Endothelial cell of umbilical vein (primary cell): Measurements from ENCODE around the gene ATXN10. TPM values are rescaled to one million over a fixed set of nuclear protein-coding genes. Genes with fewer than 3 reads are reported as not detected.

ENCODE experiments used
- BruUV-seq: library from RNA; stranded (reverse); fragments of 400-500 nt; replicated peaks from 2 replicates; lab custom pipeline; 2021; lab: Mats Ljungman, UMichigan
- CTCF ChIA-PET: fragments of 300-600, 350-600 bp; sonication (Branson Sonifier 250); formaldehyde crosslinking; loops from one replicate; lab custom pipeline; 2021; ENCODE audit warnings: antibody characterized with exemption, inconsistent platforms; lab: Charles Lee
- POLR2A ChIA-PET: fragments of 300-600, 350-600 bp; sonication (Branson Sonifier 250); formaldehyde crosslinking; loops from one replicate; lab custom pipeline; 2021; ENCODE audit warnings: antibody characterized with exemption, inconsistent platforms; lab: Charles Lee
- DNase-seq: peaks from one replicate; pipeline ENCODE4 v3.0.0-alpha.2; 2011; ENCODE audit warnings: low read depth, low spot score
- FAIRE-seq: peaks from 2 replicates; lab custom pipeline; 2011; peaks lifted over from hg19 to GRCh38; lab: Jason Lieb, UNC
- H2AFZ ChIP-seq: 2 replicates; pipeline ENCODE4 v1.6.0; 2012; ENCODE audit warnings: low read depth, low read length, control low read depth, inconsistent platforms
- H3K27ac ChIP-seq: 2 replicates; pipeline ENCODE4 v1.5.1; 2011; ENCODE audit warnings: low read depth, mild to moderate bottlenecking, control low read depth, low read length, moderate library complexity; ENCODE audit not compliant: insufficient read depth
- H3K27me3 ChIP-seq, 2 experiments: 2 replicates each; pipeline versions ENCODE4 v1.6.0 to v1.6.1; 2011; ENCODE audit warnings: low read length in 2 of 2, mixed read lengths in 1 of 2; ENCODE audit not compliant: control insufficient read depth in 2 of 2, insufficient read depth in 2 of 2
- H3K36me3 ChIP-seq, 2 experiments: 2 replicates in 1 of 2; 3 replicates in 1 of 2; pipeline ENCODE4 v1.5.1; 2011; ENCODE audit warnings: low read length in 2 of 2, mild to moderate bottlenecking in 1 of 2, moderate library complexity in 1 of 2; ENCODE audit not compliant: control insufficient read depth in 2 of 2, insufficient read depth in 2 of 2; ENCODE audit errors: extremely low read depth in 1 of 2
- H3K4me1 ChIP-seq: 3 replicates; pipeline ENCODE4 v1.5.1; 2011; ENCODE audit warnings: mild to moderate bottlenecking, low read length; ENCODE audit not compliant: control insufficient read depth, insufficient read depth; ENCODE audit errors: extremely low read depth
- H3K4me2 ChIP-seq: 2 replicates; pipeline ENCODE4 v1.6.1; 2011; ENCODE audit warnings: low read length, control low read depth, mixed read lengths; ENCODE audit not compliant: insufficient read depth
- H3K4me3 ChIP-seq, 3 experiments: fragments of 200-600 bp in 1 of 3; sonication (generic), shearing (Covaris generic) in 1 of 3; replicated peaks in 1 of 3; 2 replicates each; pipeline ENCODE4 v1.5.1; 2011 to 2016; ENCODE audit warnings: control low read depth in 3 of 3, low read length in 3 of 3, mild to moderate bottlenecking in 2 of 3, inconsistent platforms in 1 of 3, low read depth in 1 of 3, moderate library complexity in 1 of 3; ENCODE audit not compliant: insufficient read depth in 1 of 3
- H3K79me2 ChIP-seq: 2 replicates; pipeline ENCODE4 v1.6.0; 2012; ENCODE audit warnings: low read length, inconsistent platforms; ENCODE audit not compliant: control insufficient read depth, insufficient read depth
- H3K9ac ChIP-seq: replicated peaks from 2 replicates; pipeline ENCODE3; 2011; ENCODE audit warnings: low read length, control low read depth; ENCODE audit not compliant: insufficient read depth; ENCODE audit errors: extremely low read depth
- H3K9me1 ChIP-seq: replicated peaks from 3 replicates; pipeline ENCODE4 v1.6.0; 2011; ENCODE audit warnings: mild to moderate bottlenecking, low read length; ENCODE audit not compliant: control insufficient read depth, insufficient read depth; ENCODE audit errors: extremely low read depth
- H3K9me3 ChIP-seq: replicated peaks from 2 replicates; pipeline ENCODE4 v1.5.1; 2012; ENCODE audit warnings: low read length, inconsistent platforms; ENCODE audit not compliant: control insufficient read depth, insufficient read depth
- H4K20me1 ChIP-seq: replicated peaks from 2 replicates; pipeline ENCODE3; 2011; ENCODE audit warnings: mild to moderate bottlenecking, low read length; ENCODE audit not compliant: control insufficient read depth, insufficient read depth; ENCODE audit errors: extremely low read depth
- CTCF ChIP-seq, 2 donors: IDR thresholded peaks; 1 replicate in 1 of 2; 2 replicates in 1 of 2; pipeline ENCODE4 v1.5.1; 2011; ENCODE audit warnings: low read length in 2 of 2, mild to moderate bottlenecking in 2 of 2, moderate library complexity in 2 of 2, control low read depth in 1 of 2, inconsistent platforms in 1 of 2, low read depth in 1 of 2; ENCODE audit not compliant: insufficient read depth in 1 of 2; ENCODE audit errors: extremely low read depth in 1 of 2
- FOS ChIP-seq: IDR thresholded peaks from 2 replicates; pipeline ENCODE4 v1.6.1; 2011; ENCODE audit warnings: mild to moderate bottlenecking, low read length, moderate library complexity, borderline replicate concordance; ENCODE audit not compliant: insufficient read depth
- GATA2 ChIP-seq: IDR thresholded peaks from 2 replicates; pipeline ENCODE4 v1.7.0; 2011; ENCODE audit warnings: low read depth, mild to moderate bottlenecking, moderate library complexity, mixed read lengths, low read length; ENCODE audit not compliant: insufficient read length, insufficient read depth
- JUN ChIP-seq: IDR thresholded peaks from 2 replicates; pipeline ENCODE4 v1.6.1; 2011; ENCODE audit warnings: borderline replicate concordance, low read depth; ENCODE audit not compliant: insufficient read length, insufficient read depth
- MAX ChIP-seq: IDR thresholded peaks from 2 replicates; pipeline ENCODE4 v1.6.1; 2011; ENCODE audit not compliant: insufficient read depth, insufficient read length
- MYC ChIP-seq: IDR thresholded peaks from one replicate; pipeline ENCODE4 v1.6.1; 2011; ENCODE audit warnings: mild to moderate bottlenecking, low read depth, low read length
- POLR2A ChIP-seq: IDR thresholded peaks from 2 replicates; pipeline ENCODE4 v1.6.1; 2012; ENCODE audit warnings: low read depth, mild to moderate bottlenecking, control low read depth, low read length
- dilution Hi-C: fragments of 300-500 bp; cut with MboI; formaldehyde crosslinking; loops from one replicate; pipeline ENCODE4 v1.15.0; 2019; ENCODE audit warnings: low sequenced_read_pairs; ENCODE audit not compliant: extremely low pct_ligation_motif_present
- intact Hi-C: fragments of 100-400 bp; cut with micrococcal nuclease; formaldehyde crosslinking; loops from one replicate; pipeline ENCODE4 v1.10.0; 2022
- polyA plus RNA-seq, 4 experiments: library from polyadenylated mRNA; depleted of rRNA in 3 of 4; stranded (reverse) in 3 of 4; unstranded in 1 of 4; fragments of >200 nt; gene quantifications; 2 replicates each; pipeline versions ENCODE4 v1.2.1 to v1.2.3, GENCODE V29; 2011 to 2012; ENCODE audit warnings: missing spikeins in 1 of 4
- total RNA-seq: library from RNA; stranded (reverse); gene quantifications from 2 replicates; pipeline ENCODE4 v1.2.3, GENCODE V29; 2021

The ATXN10 gene
- total and polyA plus RNA-seq, 2 donors (not counting 3 experiments of a cell fraction or from before 2014, with no cell fraction given) = 73.2 to 91.9 TPM

GRCh38 chr22:45762545-45763235 is 91.1 kb downstream of the ATXN10 start:
- no peaks in the 10 kb centered on the region for H4K20me1 ChIP-seq
- no peaks in the 10 kb centered on the region for H3K4me1 ChIP-seq
- H3K27me3 ChIP-seq = no peaks in the 10 kb centered on the region
- no peaks in the 10 kb centered on the region for H3K9me3 ChIP-seq
- H3K9me1 ChIP-seq = no peaks in the 10 kb centered on the region
- no peak for FAIRE-seq
- BruUV-seq = no TSS peak
- H3K9ac ChIP-seq = no peak overlapping the region
- dilution Hi-C loops (no loop called here), intact Hi-C loops (no loop called here)
- no peak overlapping the region for H3K27ac ChIP-seq
- H3K36me3 ChIP-seq = no peaks in the 10 kb centered on the region
- H2AFZ ChIP-seq = no peak overlapping the region
- no peak overlapping the region for H3K4me2 ChIP-seq
- POLR2A ChIA-PET = no interaction called here
- CTCF ChIA-PET = no interaction called here
- DNase-seq = no peak
- H3K4me3 ChIP-seq = no peak overlapping the region
- H3K79me2 ChIP-seq = no peaks in the 10 kb centered on the region
- TF ChIP-seq CTCF (IDR thresholded peaks at IDR 0.05; ENCODE audit: extremely low read depth in 1 of 2, insufficient read depth in 1 of 2, low read depth in 1 of 2, low read length in 2 of 2) (no peak), POLR2A (no peak), FOS (no peak), JUN (no peak), MYC (no peak), GATA2 (no peak), MAX (no peak)
